Gastrocnemius medialis (tissue), 4 donors: ENCODE results near the gene KIF27. TPM values are rescaled to one million over a fixed set of nuclear protein-coding genes. Genes with fewer than 3 reads are reported as not detected.

Source experiments
- ATAC-seq, 2 donors: fragments of 150-250 bp; one replicate each; pipeline ENCODE4 v1.9.1; 2016
- DNase-seq, 2 donors: peaks; one replicate each; pipeline ENCODE4 v3.0.0-alpha.2; 2019
- H3K27ac ChIP-seq, 4 donors: fragments of 200-600 bp; sonication (generic); 1 replicate in 1 of 4; 2 replicates in 3 of 4; pipeline ENCODE4 v1.5.1; 2016 to 2018; ENCODE audit warnings: mild to moderate bottlenecking in 2 of 4, moderate library complexity in 1 of 4
- H3K27me3 ChIP-seq, 3 donors: fragments of 200-600 bp; sonication (generic) in 2 of 3; 1 replicate in 1 of 3; 2 replicates in 2 of 3; pipeline versions ENCODE4 v1.5.1 to v1.6.0; 2016 to 2019; ENCODE audit warnings: mild to moderate bottlenecking in 1 of 3, moderate library complexity in 1 of 3
- H3K36me3 ChIP-seq, 2 donors: fragments of 200-600 bp; sonication (generic) in 1 of 2; one replicate each; pipeline ENCODE4 v1.5.1; 2017 to 2018
- H3K4me1 ChIP-seq, 2 donors: fragments of 200-600 bp; sonication (generic) in 1 of 2; one replicate each; pipeline ENCODE4 v1.5.1; 2016 to 2017; ENCODE audit warnings: mild to moderate bottlenecking in 2 of 2
- H3K4me3 ChIP-seq, 4 donors: fragments of 200-600 bp; sonication (generic) in 3 of 4; 1 replicate in 1 of 4; 2 replicates in 3 of 4; pipeline ENCODE4 v1.5.1; 2016 to 2019; ENCODE audit warnings: mild to moderate bottlenecking in 2 of 4
- H3K9me3 ChIP-seq, 3 donors: fragments of 200-600 bp; sonication (generic) in 2 of 3; 1 replicate in 1 of 3; 2 replicates in 2 of 3; pipeline ENCODE4 v1.5.1; 2016 to 2019
- CTCF ChIP-seq, 5 experiments: fragments of 450-650 bp in 3 of 5; fragments of 200-600 bp in 2 of 5; sonication (generic) in 2 of 5; IDR thresholded peaks in 4 of 5; conservative IDR thresholded peaks in 1 of 5; 1 replicate in 4 of 5; 2 replicates in 1 of 5; pipeline ENCODE4 v1.5.1; 2016 to 2019; ENCODE audit warnings: antibody characterized with exemption in 5 of 5, mild to moderate bottlenecking in 3 of 5, moderate library complexity in 3 of 5
- POLR2A ChIP-seq, 2 donors: fragments of 450-650 bp; IDR thresholded peaks; one replicate each; pipeline ENCODE4 v1.6.1; 2017; ENCODE audit warnings: antibody characterized with exemption in 2 of 2, mild to moderate bottlenecking in 2 of 2, moderate library complexity in 2 of 2
- in situ Hi-C, 4 donors: fragments of 200-750 bp; cut with MboI; loops; one replicate each; pipeline versions ENCODE4 v1.15.0 to v1.8.0; 2017; ENCODE audit warnings: low sequenced_read_pairs in 4 of 4
- intact Hi-C: fragments of 100-400 bp; cut with DNase I; formaldehyde crosslinking; loops from one replicate; pipeline ENCODE4 v1.15.1; 2023; ENCODE audit warnings: low total_unique reads
- total RNA-seq, 4 donors: library from RNA; depleted of rRNA; stranded (reverse); fragments of >200 nt; gene quantifications; one replicate each; pipeline versions ENCODE4 v1.1.0 to v1.2.3, GENCODE V29; 2016

The KIF27 gene
- total RNA-seq = 1 to 10 TPM; 1.7 to 4.1 (median 2.2) TPM

GRCh38 chr9:83920927-83921707, at the start of gene KIF27:
KIF27 (minus strand) TSS chr9:83921432; CDS start chr9:83915591, 5,841 bp downstream.
- H3K4me3 ChIP-seq = peak within 1 kb of the TSS; percentile 70 to 87 (median 80)
- TF ChIP-seq POLR2A (IDR thresholded peaks at IDR 0.05) (peak; percentile 85 to 88), CTCF (IDR thresholded peaks at IDR 0.05 in 4 of 5, conservative IDR thresholded peaks at IDR 0.05 in 1 of 5) (peak; percentile 44 to 62 (median 52))
- DNase-seq = peak; percentile 96 to 98
- in situ Hi-C loops = loop anchor here in 2 of 4 donors (25.0 kb wide), 2 partner anchors 309 to 584 kb away; partner anchors contain the start of gene IDNK (in 2 of the 2)
- peak; percentile 95 for ATAC-seq
- H3K9me3 ChIP-seq = no peaks in the 10 kb centered on the region
- intact Hi-C loops = loop anchor here (1.0 to 5.0 kb wide), 4 partner anchors 59 to 299 kb away; partner anchors contain the start of genes GKAP1, HNRNPK, IDNK and RMI1
- peak within 1 kb of the TSS; percentile 91 to 95 (median 94) for H3K27ac ChIP-seq
- peaks cover 4 to 10% of the 10 kb centered on the region in 2 donors for H3K4me1 ChIP-seq
- H3K36me3 ChIP-seq = peaks cover 0 to 6% of the 10 kb centered on the region in 2 donors
- H3K27me3 ChIP-seq = no peaks in the 10 kb centered on the region

- Histone ChIP-seq H3K27me3 (no peaks in the 10 kb centered on the region), H3K9me3 (no peaks in the 10 kb centered on the region), H3K4me3 (no peak overlapping the region), H3K4me1 (peaks cover 2 to 19% of the 10 kb centered on the region in 2 donors), H3K27ac (no peak overlapping the region), H3K36me3 (peaks cover 0 to 85% of the 10 kb centered on the region in 2 donors)
- in situ Hi-C loops = no loop called here
- ATAC-seq = no peak
- TF ChIP-seq CTCF (IDR thresholded peaks at IDR 0.05 in 4 of 5, conservative IDR thresholded peaks at IDR 0.05 in 1 of 5) (no peak), POLR2A (IDR thresholded peaks at IDR 0.05) (no peak)
- intact Hi-C loops = loop anchor here (10.0 kb wide), 1 partner anchor 1975 kb away; the partner anchor contains the start of gene NAA35
- no peak for DNase-seq
Observed at GRCh38 chr9:83969602-83970001, 48.4 kb upstream of the KIF27 start.

- peaks cover 0 to 4% of the 10 kb centered on the region in 2 donors for H3K4me1 ChIP-seq
- in situ Hi-C loops (no loop called here), intact Hi-C loops (no loop called here)
- peaks cover 0 to 60% of the 10 kb centered on the region in 2 donors for H3K36me3 ChIP-seq
- DNase-seq = no peak
- TF ChIP-seq POLR2A (IDR thresholded peaks at IDR 0.05) (no peak), CTCF (IDR thresholded peaks at IDR 0.05 in 4 of 5, conservative IDR thresholded peaks at IDR 0.05 in 1 of 5) (no peak)
- H3K27me3 ChIP-seq = no peaks in the 10 kb centered on the region
- no peak overlapping the region for H3K4me3 ChIP-seq
- H3K27ac ChIP-seq = no peak overlapping the region
- ATAC-seq = no peak
- H3K9me3 ChIP-seq = no peaks in the 10 kb centered on the region
Observed at GRCh38 chr9:83967073-83967472, 45.8 kb upstream of the KIF27 start.

- TF ChIP-seq CTCF (IDR thresholded peaks at IDR 0.05 in 4 of 5, conservative IDR thresholded peaks at IDR 0.05 in 1 of 5) = no peak
- TF ChIP-seq POLR2A (IDR thresholded peaks at IDR 0.05) = no peak
- DNase-seq (no peak), ATAC-seq (no peak)
- H3K27me3 ChIP-seq = no peaks in the 10 kb centered on the region
- H3K9me3 ChIP-seq = no peaks in the 10 kb centered on the region
- in situ Hi-C loops (no loop called here), intact Hi-C loops (no loop called here)
- peaks cover 0 to 4% of the 10 kb centered on the region in 2 donors for H3K4me1 ChIP-seq
- H3K27ac ChIP-seq = no peak overlapping the region
- no peak overlapping the region for H3K4me3 ChIP-seq
- peaks cover 0 to 51% of the 10 kb centered on the region in 2 donors for H3K36me3 ChIP-seq
Observed at GRCh38 chr9:83966209-83966582, 45.0 kb upstream of the KIF27 start.
